IMR-90 (cell line): Measurements from ENCODE around the gene PPP1R9A. TPM values are rescaled to one million over a fixed set of nuclear protein-coding genes. Genes with fewer than 3 reads are reported as not detected.

Experiments
- ATAC-seq: fragments of 200-7000 bp; cut with Tn5 transposase; 2 replicates; pipeline ENCODE4 v1.9.1; 2020; ENCODE audit warnings: low read depth, mild to moderate bottlenecking, moderate library complexity
- BruUV-seq: library from RNA; stranded (reverse); fragments of 400-500 nt; replicated peaks from 2 replicates; lab custom pipeline; 2021; lab: Mats Ljungman, UMichigan
- CTCF ChIA-PET: fragments of 300-600 bp; formaldehyde crosslinking; extraction: SDS; loops from one replicate; lab custom pipeline; 2021; ENCODE audit warnings: antibody characterized with exemption; lab: Yijun Ruan, JAX
- POLR2A ChIA-PET: fragments of 300-600 bp; sonication (Branson Sonifier 250); formaldehyde crosslinking; loops from one replicate; lab custom pipeline; 2022; ENCODE audit warnings: antibody characterized with exemption; ENCODE audit not compliant: unreplicated experiment; lab: Charles Lee
- DNase-seq: peaks from one replicate; pipeline ENCODE4 v3.0.0; 2013
- H2AFZ ChIP-seq: replicated peaks from 2 replicates; pipeline ENCODE3; 2013; ENCODE audit warnings: low read length, mild to moderate bottlenecking; ENCODE audit not compliant: poor library complexity
- H2AK5ac ChIP-seq: 2 replicates; pipeline ENCODE4 v1.6.1; 2013; ENCODE audit warnings: low read depth, low read length, inconsistent platforms
- H2AK9ac ChIP-seq: replicated peaks from 2 replicates; pipeline ENCODE3; 2013; ENCODE audit warnings: mild to moderate bottlenecking, low read depth, low read length, moderate library complexity; ENCODE audit not compliant: poor library complexity
- H2BK120ac ChIP-seq: 2 replicates; pipeline ENCODE4 v1.6.1; 2013; ENCODE audit warnings: low read depth, low read length, inconsistent platforms
- H2BK15ac ChIP-seq: 3 replicates; pipeline ENCODE4 v1.6.1; 2013; ENCODE audit warnings: low read depth, low read length, inconsistent platforms
- H2BK20ac ChIP-seq: 2 replicates; pipeline ENCODE4 v1.6.1; 2013; ENCODE audit warnings: low read depth, mild to moderate bottlenecking, inconsistent platforms, low read length, moderate library complexity
- H2BK5ac ChIP-seq: 2 replicates; pipeline ENCODE4 v1.6.1; 2013; ENCODE audit warnings: mild to moderate bottlenecking, low read depth, low read length, inconsistent platforms; ENCODE audit not compliant: poor library complexity, severe bottlenecking
- H3K14ac ChIP-seq: replicated peaks from 2 replicates; pipeline ENCODE4 v1.6.1; 2013; ENCODE audit warnings: low read depth, low read length, inconsistent platforms
- H3K18ac ChIP-seq: 2 replicates; pipeline ENCODE4 v1.6.1; 2013; ENCODE audit warnings: low read depth, low read length, control low read depth
- H3K23ac ChIP-seq: 2 replicates; pipeline ENCODE4 v1.6.1; 2013; ENCODE audit warnings: low read depth, low read length, inconsistent platforms
- H3K27ac ChIP-seq: 2 replicates; pipeline ENCODE4 v1.5.1; 2013; ENCODE audit warnings: mild to moderate bottlenecking, control low read depth, low read length; ENCODE audit not compliant: insufficient read depth
- H3K27me3 ChIP-seq: 2 replicates; pipeline ENCODE4 v1.6.1; 2013; ENCODE audit warnings: low read length; ENCODE audit not compliant: control insufficient read depth, insufficient read depth
- H3K36me3 ChIP-seq: 2 replicates; pipeline ENCODE4 v1.6.1; 2013; ENCODE audit warnings: low read length, mixed read lengths; ENCODE audit not compliant: control insufficient read depth, insufficient read depth
- H3K4ac ChIP-seq: 2 replicates; pipeline ENCODE4 v1.6.1; 2013; ENCODE audit warnings: low read depth, low read length, inconsistent platforms
- H3K4me1 ChIP-seq: 2 replicates; pipeline ENCODE4 v1.6.1; 2013; ENCODE audit warnings: low read length, mixed read lengths; ENCODE audit not compliant: control insufficient read depth, insufficient read depth
- H3K4me2 ChIP-seq: 2 replicates; pipeline ENCODE4 v1.6.1; 2013; ENCODE audit warnings: low read depth, mild to moderate bottlenecking, control low read depth, low read length, moderate library complexity
- H3K4me3 ChIP-seq: 2 replicates; pipeline ENCODE4 v1.5.1; 2013; ENCODE audit warnings: low read depth, mild to moderate bottlenecking, control low read depth, low read length, moderate library complexity; ENCODE audit not compliant: insufficient read depth
- H3K56ac ChIP-seq: 2 replicates; pipeline ENCODE4 v1.6.1; 2013; ENCODE audit warnings: low read length, inconsistent platforms; ENCODE audit not compliant: insufficient read depth; ENCODE audit errors: extremely low read depth
- H3K79me1 ChIP-seq, 2 experiments: 2 replicates each; pipeline ENCODE4 v1.6.1; 2013; ENCODE audit warnings: low read length in 2 of 2, inconsistent platforms in 1 of 2, low read depth in 1 of 2
- H3K9ac ChIP-seq: 2 replicates; pipeline ENCODE4 v1.6.1; 2013; ENCODE audit warnings: low read depth, low read length, control low read depth
- H3K9me1 ChIP-seq: 2 replicates; pipeline ENCODE4 v1.6.1; 2013; ENCODE audit warnings: low read length, inconsistent platforms; ENCODE audit not compliant: insufficient read depth
- H3K9me3 ChIP-seq: 2 replicates; pipeline ENCODE4 v1.6.1; 2013; ENCODE audit warnings: low read length; ENCODE audit not compliant: control insufficient read depth, insufficient read depth
- H4K20me1 ChIP-seq: 2 replicates; pipeline ENCODE4 v1.6.1; 2013; ENCODE audit warnings: low read length, inconsistent platforms; ENCODE audit not compliant: insufficient read depth
- H4K5ac ChIP-seq: 2 replicates; pipeline ENCODE4 v1.6.1; 2013; ENCODE audit warnings: mild to moderate bottlenecking, low read depth, low read length, control low read depth
- H4K8ac ChIP-seq, 2 experiments: 2 replicates each; pipeline ENCODE4 v1.6.1; 2013; ENCODE audit warnings: low read depth in 2 of 2, low read length in 2 of 2, control low read depth in 1 of 2, inconsistent platforms in 1 of 2
- H4K91ac ChIP-seq: 2 replicates; pipeline ENCODE4 v1.6.1; 2013; ENCODE audit warnings: low read depth, low read length, inconsistent platforms; ENCODE audit not compliant: insufficient read depth
- NFE2L2 ChIP-seq: fragments of 150-350 bp; IDR thresholded peaks from 2 replicates; pipeline ENCODE4 v1.6.1; 2016; ENCODE audit warnings: low read depth, mild to moderate bottlenecking, low read length
- RCOR1 ChIP-seq: IDR thresholded peaks from 2 replicates; pipeline ENCODE4 v1.6.1; 2012; ENCODE audit warnings: mild to moderate bottlenecking, low read length, improper control_type of control experiment; ENCODE audit not compliant: insufficient replicate concordance
- WGBS, 2 experiments: methylation state at CpG; one replicate each; pipeline versions ENCODE4 v1.1.5 to v1.1.7; 2013; ENCODE audit warnings: missing lambda C conversion rate in 2 of 2; ENCODE audit not compliant: insufficient read length in 1 of 2; ENCODE audit errors: extremely low coverage in 2 of 2; 5-methylcytosine and 5-hydroxymethylcytosine counted together
- dilution Hi-C: fragments of 300-500 bp; cut with HindIII; formaldehyde crosslinking; loops from one replicate; pipeline ENCODE4 v1.14.3; 2018; ENCODE audit warnings: low sequenced_read_pairs; ENCODE audit not compliant: unreplicated experiment
- in situ Hi-C: fragments of 300-500 bp; cut with MboI; formaldehyde crosslinking; loops from 3 replicates; pipeline ENCODE4 v1.14.3; 2019; ENCODE audit warnings: low sequenced_read_pairs, inconsistent platforms, mixed read lengths
- intact Hi-C: fragments of 100-400 bp; cut with micrococcal nuclease; formaldehyde crosslinking; loops from 2 replicates; pipeline ENCODE4 v1.10.0; 2022
- polyA plus RNA-seq, 3 experiments: library from polyadenylated mRNA; depleted of rRNA; stranded (reverse); fragments of >200 nt; gene quantifications; 2 replicates each; pipeline ENCODE4 v1.2.3, GENCODE V29; 2012; ENCODE audit warnings: low replicate concordance in 1 of 3
- total RNA-seq: library from RNA; depleted of rRNA; stranded (reverse); fragments of >200 nt; gene quantifications from 2 replicates; pipeline ENCODE4 v1.2.3, GENCODE V29; 2012

Gene PPP1R9A
- total and polyA plus RNA-seq, 2 of the 4 experiments (the other 2 are of a cell fraction), result not detected

DNA sequence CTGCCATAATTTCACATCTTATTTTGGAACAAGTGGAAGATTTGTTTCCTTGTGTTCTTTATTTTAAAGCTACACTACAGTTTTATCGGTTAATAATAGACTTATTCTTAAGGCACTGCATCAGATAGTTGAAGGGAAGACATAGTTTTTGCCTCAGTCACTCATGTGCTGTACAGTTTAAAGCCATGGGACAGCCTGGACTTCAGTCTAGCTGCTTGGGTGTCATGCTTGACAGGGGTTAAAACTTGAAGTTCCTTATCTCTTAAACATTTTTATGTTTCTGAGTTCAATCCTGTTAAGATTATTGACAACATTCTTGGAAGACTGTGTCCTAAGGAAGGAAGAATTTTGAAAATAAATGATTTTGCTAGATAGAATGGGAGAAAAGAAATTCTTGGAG lies 49.7 kb downstream of the PPP1R9A start:
- H4K91ac ChIP-seq, result no peak overlapping the region
- TF ChIP-seq NFE2L2 (no peak), RCOR1 (no peak)
- no peak for ATAC-seq

More for the DNA sequence above, 49.7 kb downstream of the PPP1R9A start:
- intact Hi-C loops (no loop called here), in situ Hi-C loops (no loop called here), dilution Hi-C loops (no loop called here)
- H3K4me3 ChIP-seq, result no peak overlapping the region
- H3K27me3 ChIP-seq, result no peaks in the 10 kb centered on the region
- H2BK5ac ChIP-seq, result no peak overlapping the region
- H2AFZ ChIP-seq, result no peak overlapping the region
- no peak overlapping the region for H4K8ac ChIP-seq
- no peak overlapping the region for H3K23ac ChIP-seq
- H3K18ac ChIP-seq, result no peak overlapping the region
- H3K79me1 ChIP-seq, result no peaks in the 10 kb centered on the region
- H3K27ac ChIP-seq, result no peak overlapping the region
- no peak overlapping the region for H2AK5ac ChIP-seq
- H2BK20ac ChIP-seq, result no peak overlapping the region
- CTCF ChIA-PET, result no interaction called here
- H3K36me3 ChIP-seq, result no peaks in the 10 kb centered on the region
- H2AK9ac ChIP-seq, result no peak overlapping the region
- no peaks in the 10 kb centered on the region for H3K9me1 ChIP-seq
- no peak for DNase-seq
- no peaks in the 10 kb centered on the region for H3K4me1 ChIP-seq
- no peak overlapping the region for H3K4me2 ChIP-seq
- no peaks in the 10 kb centered on the region for H3K9me3 ChIP-seq
- H2BK15ac ChIP-seq, result no peak overlapping the region
- H3K4ac ChIP-seq, result no peak overlapping the region
- H4K5ac ChIP-seq, result no peak overlapping the region
- POLR2A ChIA-PET, result no interaction called here
- H3K56ac ChIP-seq, result no peak overlapping the region
- H3K14ac ChIP-seq, result no peak overlapping the region
- no peak overlapping the region for H3K9ac ChIP-seq
- no TSS peak for BruUV-seq
- no peak overlapping the region for H2BK120ac ChIP-seq
- no CpG with 5 or more reads among the region's 1 CpG for WGBS, 2 experiments
- H4K20me1 ChIP-seq, result no peaks in the 10 kb centered on the region
